ENCODE measurements around the gene CUL9. TPM values are rescaled to one million over a fixed set of nuclear protein-coding genes. Genes with fewer than 3 reads are reported as not detected.
A peak's percentile ranks its signal among the peaks of the same experiment; 100 is the strongest.

CUL9 gene
- total RNA-seq, 1 experiment from 2014 or later = 15.2 TPM

DNA sequence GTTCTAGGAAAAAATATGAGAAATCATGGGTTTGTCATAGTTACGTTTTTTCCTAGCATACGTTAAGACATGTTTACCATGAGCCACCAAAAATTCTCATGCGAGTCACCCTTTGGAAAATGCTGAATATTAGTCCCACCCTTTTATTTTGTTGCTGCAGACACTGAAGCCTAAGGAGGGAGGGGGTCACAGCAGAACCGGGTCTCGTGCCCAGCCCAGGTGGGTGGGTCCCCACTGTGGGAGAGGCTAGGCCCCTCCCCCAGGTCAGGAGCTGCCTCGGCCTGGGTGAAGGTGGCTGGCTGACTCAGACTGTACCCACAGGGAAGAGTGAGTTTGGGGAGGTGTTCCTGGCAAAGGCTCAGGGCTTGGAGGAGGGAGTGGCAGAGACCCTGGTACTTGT, 37.1 kb upstream of the CUL9 start:
- Histone ChIP-seq H4K8ac (replicated peaks; ENCODE audit: insufficient read length, low read depth, low read length) (no peak overlapping the region), H3K4me1 (ENCODE audit: insufficient read depth, low read length) (no peaks in the 10 kb centered on the region), H2BK15ac (ENCODE audit: low read depth, low read length) (no peak overlapping the region), H3K23me2 (ENCODE audit: insufficient read length, low read depth, low read length, poor library complexity, severe bottlenecking) (no peaks in the 10 kb centered on the region), H2BK20ac (ENCODE audit: low read depth, low read length, poor library complexity, severe bottlenecking) (no peak overlapping the region), H3K4ac (ENCODE audit: low read depth, low read length) (no peak overlapping the region), H2BK120ac (ENCODE audit: low read depth, low read length, poor library complexity, severe bottlenecking) (no peak overlapping the region), H3K27ac (ENCODE audit: insufficient read length, low read depth, low read length) (no peak overlapping the region), H2BK12ac (ENCODE audit: insufficient read length, low read depth, low read length) (no peak overlapping the region), H3K14ac (ENCODE audit: insufficient read depth, low read length) (no peak overlapping the region), H2BK5ac (ENCODE audit: insufficient read length, low read length) (no peak overlapping the region), H4K5ac (ENCODE audit: insufficient read length, low read depth, low read length) (no peak overlapping the region), H3K9ac (ENCODE audit: extremely low read depth, insufficient read length, low read length) (no peak overlapping the region), H3K56ac (ENCODE audit: insufficient read length, low read depth, low read length) (no peak overlapping the region), H2AFZ (ENCODE audit: low read length) (no peak overlapping the region), H3K9me3 (ENCODE audit: control insufficient read depth, low read depth, low read length) (no peaks in the 10 kb centered on the region), H3K23ac (ENCODE audit: insufficient read length, low read depth, low read length) (no peak overlapping the region), H4K91ac (ENCODE audit: insufficient read length, low read depth, low read length) (no peak overlapping the region), H3K27me3 (ENCODE audit: insufficient read depth, low read length) (no peaks in the 10 kb centered on the region), H4K20me1 (ENCODE audit: control insufficient read depth, insufficient read depth, insufficient read length) (no peaks in the 10 kb centered on the region), H3K4me2 (ENCODE audit: insufficient read depth, insufficient read length, low read length) (no peak overlapping the region), H3K79me2 (ENCODE audit: insufficient read depth, low read length) (no peaks in the 10 kb centered on the region), H2AK5ac (ENCODE audit: insufficient read length, low read length) (no peak overlapping the region), H3K79me1 (ENCODE audit: insufficient read depth, low read depth, low read length, poor library complexity, severe bottlenecking) (no peaks in the 10 kb centered on the region), H3K18ac (ENCODE audit: insufficient read length, low read depth, low read length) (no peak overlapping the region), H3T11ph (ENCODE audit: low read length) (no peak overlapping the region)
- DNase-seq = no peak
- Mint-ChIP-seq H3K4me1 (peaks cover 10% of the 10 kb centered on the region in 2 experiments), H3K27ac (peak overlapping the region in 1 of 3 experiments; percentile 30; a peak in 1 of 7 replicates), H3K27me3 (ENCODE audit: low read depth) (no peaks in the 10 kb centered on the region), H3K4me3 (no peak overlapping the region), H3K36me3 (ENCODE audit: insufficient read depth in 1 of 3, low read depth in 3 of 3) (peaks cover 10 to 36% (median 27%) of the 10 kb centered on the region in 3 experiments), H3K9me3 (no peaks in the 10 kb centered on the region)
- TF ChIP-seq, protein P1, sequence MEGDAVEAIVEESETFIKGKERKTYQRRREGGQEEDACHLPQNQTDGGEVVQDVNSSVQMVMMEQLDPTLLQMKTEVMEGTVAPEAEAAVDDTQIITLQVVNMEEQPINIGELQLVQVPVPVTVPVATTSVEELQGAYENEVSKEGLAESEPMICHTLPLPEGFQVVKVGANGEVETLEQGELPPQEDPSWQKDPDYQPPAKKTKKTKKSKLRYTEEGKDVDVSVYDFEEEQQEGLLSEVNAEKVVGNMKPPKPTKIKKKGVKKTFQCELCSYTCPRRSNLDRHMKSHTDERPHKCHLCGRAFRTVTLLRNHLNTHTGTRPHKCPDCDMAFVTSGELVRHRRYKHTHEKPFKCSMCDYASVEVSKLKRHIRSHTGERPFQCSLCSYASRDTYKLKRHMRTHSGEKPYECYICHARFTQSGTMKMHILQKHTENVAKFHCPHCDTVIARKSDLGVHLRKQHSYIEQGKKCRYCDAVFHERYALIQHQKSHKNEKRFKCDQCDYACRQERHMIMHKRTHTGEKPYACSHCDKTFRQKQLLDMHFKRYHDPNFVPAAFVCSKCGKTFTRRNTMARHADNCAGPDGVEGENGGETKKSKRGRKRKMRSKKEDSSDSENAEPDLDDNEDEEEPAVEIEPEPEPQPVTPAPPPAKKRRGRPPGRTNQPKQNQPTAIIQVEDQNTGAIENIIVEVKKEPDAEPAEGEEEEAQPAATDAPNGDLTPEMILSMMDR (conservative IDR thresholded peaks at IDR 0.05) = no peak
- WGBS (ENCODE audit: extremely low coverage, insufficient read length, low lambda C conversion rate) = no CpG with 5 or more reads among the region's 6 CpGs
